Osteoblast (primary cell): ENCODE measurements around the gene CGNL1. TPM values are rescaled to one million over a fixed set of nuclear protein-coding genes. Genes with fewer than 3 reads are reported as not detected.

Experiments used
- DNase-seq: peaks from one replicate; pipeline ENCODE4 v3.0.0; 2011; ENCODE audit warnings: low spot score, mixed read lengths; ENCODE audit not compliant: insufficient read length; ENCODE audit errors: missing footprints
- H2AFZ ChIP-seq: 2 replicates; pipeline ENCODE4 v1.6.0; 2011; ENCODE audit warnings: mild to moderate bottlenecking, low read length
- H3K27ac ChIP-seq: 2 replicates; pipeline ENCODE4 v1.5.1; 2011; ENCODE audit warnings: mild to moderate bottlenecking, low read depth, low read length, moderate library complexity
- H3K27me3 ChIP-seq: 2 replicates; pipeline ENCODE4 v1.6.0; 2012; ENCODE audit warnings: mild to moderate bottlenecking, control low read depth, inconsistent platforms, low read length, moderate library complexity; ENCODE audit not compliant: insufficient read depth
- H3K36me3 ChIP-seq: 2 replicates; pipeline ENCODE4 v1.5.1; 2011; ENCODE audit warnings: mild to moderate bottlenecking, low read length, control low read depth, moderate library complexity; ENCODE audit not compliant: insufficient read depth
- H3K4me1 ChIP-seq: 2 replicates; pipeline ENCODE4 v1.5.1; 2011; ENCODE audit warnings: mild to moderate bottlenecking, low read length, control low read depth, moderate library complexity; ENCODE audit not compliant: insufficient read depth
- H3K4me2 ChIP-seq: 2 replicates; pipeline ENCODE4 v1.6.0; 2011; ENCODE audit warnings: mild to moderate bottlenecking, low read length; ENCODE audit not compliant: insufficient read depth
- H3K4me3 ChIP-seq: fragments of 200-600 bp; sonication (generic); 3 replicates; pipeline ENCODE4 v1.5.1; 2012; ENCODE audit warnings: mild to moderate bottlenecking, low read length, inconsistent platforms; ENCODE audit not compliant: insufficient read depth
- H3K79me2 ChIP-seq: 2 replicates; pipeline ENCODE4 v1.6.0; 2012; ENCODE audit warnings: mild to moderate bottlenecking, low read length, control low read depth, inconsistent platforms; ENCODE audit not compliant: insufficient read depth
- H3K9me3 ChIP-seq: 2 replicates; pipeline ENCODE4 v1.5.1; 2011; ENCODE audit warnings: low read depth, low read length, control low read depth
- H4K20me1 ChIP-seq: 2 replicates; pipeline ENCODE4 v1.6.0; 2012; ENCODE audit warnings: mild to moderate bottlenecking, low read length, control low read depth; ENCODE audit not compliant: insufficient read depth
- CTCF ChIP-seq: IDR thresholded peaks from 2 replicates; pipeline ENCODE4 v1.5.1; 2011; ENCODE audit warnings: mild to moderate bottlenecking, low read depth, low read length, moderate library complexity; ENCODE audit errors: extremely low read depth
- total RNA-seq: library from RNA; depleted of rRNA; stranded (reverse); fragments of >200 nt; gene quantifications from 2 replicates; pipeline ENCODE4 v1.2.3, GENCODE V29; 2012

The CGNL1 gene
- total RNA-seq, 1 donor = 1.1 TPM

- H3K79me2 ChIP-seq = no peaks in the 10 kb centered on the region
- no peaks in the 10 kb centered on the region for H3K4me1 ChIP-seq
- DNase-seq = no peak
- H3K4me2 ChIP-seq = no peak overlapping the region
- H3K27ac ChIP-seq = no peak overlapping the region
- H3K27me3 ChIP-seq = peaks cover 13% of the 10 kb centered on the region
- H3K36me3 ChIP-seq = no peaks in the 10 kb centered on the region
- no peak overlapping the region for H2AFZ ChIP-seq
- no peaks in the 10 kb centered on the region for H4K20me1 ChIP-seq
- H3K9me3 ChIP-seq = no peaks in the 10 kb centered on the region
- no peak overlapping the region for H3K4me3 ChIP-seq
- TF ChIP-seq CTCF = no peak
These were observed 70.1 kb downstream of the CGNL1 start for GRCh38 chr15:57446393-57446792.

- Histone ChIP-seq H3K4me1 (no peaks in the 10 kb centered on the region), H2AFZ (no peak overlapping the region), H3K79me2 (no peaks in the 10 kb centered on the region), H3K27me3 (peaks cover 35% of the 10 kb centered on the region), H4K20me1 (no peaks in the 10 kb centered on the region), H3K9me3 (no peaks in the 10 kb centered on the region), H3K36me3 (no peaks in the 10 kb centered on the region), H3K4me3 (no peak overlapping the region), H3K4me2 (no peak overlapping the region), H3K27ac (no peak overlapping the region)
- DNase-seq = no peak
- no peak for TF ChIP-seq CTCF
These were observed 75.2 kb downstream of the CGNL1 start for GRCh38 chr15:57451555-57451954.

- H3K4me3 ChIP-seq = no peak overlapping the region
- no peak overlapping the region for H3K27ac ChIP-seq
- H3K4me1 ChIP-seq = no peaks in the 10 kb centered on the region
- no peak for TF ChIP-seq CTCF
- peaks cover 39% of the 10 kb centered on the region for H3K27me3 ChIP-seq
- no peaks in the 10 kb centered on the region for H3K9me3 ChIP-seq
- no peaks in the 10 kb centered on the region for H4K20me1 ChIP-seq
- H2AFZ ChIP-seq = no peak overlapping the region
- no peaks in the 10 kb centered on the region for H3K36me3 ChIP-seq
- DNase-seq = no peak
- no peak overlapping the region for H3K4me2 ChIP-seq
- H3K79me2 ChIP-seq = no peaks in the 10 kb centered on the region
These were observed 75.9 kb downstream of the CGNL1 start for GRCh38 chr15:57452090-57452754.

- Histone ChIP-seq H3K9me3 (no peaks in the 10 kb centered on the region), H3K27ac (no peak overlapping the region), H3K4me2 (no peak overlapping the region), H2AFZ (no peak overlapping the region), H3K36me3 (no peaks in the 10 kb centered on the region), H3K27me3 (peaks cover 27% of the 10 kb centered on the region), H4K20me1 (no peaks in the 10 kb centered on the region), H3K79me2 (no peaks in the 10 kb centered on the region), H3K4me1 (no peaks in the 10 kb centered on the region), H3K4me3 (no peak overlapping the region)
- TF ChIP-seq CTCF = no peak
- no peak for DNase-seq
These were observed 79.6 kb downstream of the CGNL1 start for GRCh38 chr15:57455929-57456328.
